Stimulated activated CD8-positive, alpha-beta memory T cell treated with anti-CD3 and anti-CD28 coated beads, Interleukin-4, amount 100 ng/mL, for 48 hours (primary cell): ENCODE results near the gene C4orf36.
"Not testable (repeated sequence)": the region's sequence is repeated elsewhere in the genome, so short reads cannot be mapped to it uniquely, and the experiment has no call there.

Experiments used
- DNase-seq: peaks from one replicate; pipeline ENCODE4 v3.0.0-alpha.2; 2020

Gene C4orf36

GRCh38 chr4:86916392-86916791 lies 24.2 kb upstream of the C4orf36 start:
- no peak for DNase-seq

GRCh38 chr4:86910820-86911684 lies 18.8 kb upstream of the C4orf36 start:
- no peak for DNase-seq

GRCh38 chr4:86910369-86910768 lies 18.1 kb upstream of the C4orf36 start:
- no peak for DNase-seq

- no peak for DNase-seq
These were observed 17.5 kb upstream of the C4orf36 start for GRCh38 chr4:86909546-86910295.

- DNase-seq = no peak
These were observed 16.0 kb upstream of the C4orf36 start for GRCh38 chr4:86908251-86908657.

- DNase-seq = no peak
These were observed 9.6 kb upstream of the C4orf36 start for GRCh38 chr4:86901864-86902263.

- no peak for DNase-seq
These were observed 6.3 kb upstream of the C4orf36 start for GRCh38 chr4:86898562-86898961.

GRCh38 chr4:86896596-86896995 lies 4.4 kb upstream of the C4orf36 start:
- DNase-seq = no peak

GRCh38 chr4:86895692-86896488 lies 3.7 kb upstream of the C4orf36 start:
- DNase-seq = no peak

- no peak for DNase-seq
These were observed 2.2 kb upstream of the C4orf36 start for GRCh38 chr4:86894455-86894854.

- DNase-seq = no peak
These were observed 914 bp upstream of the C4orf36 start for GRCh38 chr4:86893136-86893535.

GRCh38 chr4:86892636-86892960 lies 376 bp upstream of the C4orf36 start:
- DNase-seq = no peak

GRCh38 chr4:86890790-86891189 lies 1.4 kb downstream of the C4orf36 start:
- no peak for DNase-seq

- DNase-seq = no peak
These were observed 12.6 kb downstream of the C4orf36 start for GRCh38 chr4:86879641-86880040.

- DNase-seq = no peak
These were observed 13.6 kb downstream of the C4orf36 start for GRCh38 chr4:86878640-86879039.

- no peak for DNase-seq
These were observed 15.1 kb downstream of the C4orf36 start for GRCh38 chr4:86876894-86877685.

GRCh38 chr4:86875436-86875835 lies 16.8 kb downstream of the C4orf36 start:
- DNase-seq = not testable (repeated sequence)

- no peak for DNase-seq
These were observed 20.1 kb downstream of the C4orf36 start for GRCh38 chr4:86872135-86872534.

- DNase-seq = no peak
These were observed 21.7 kb downstream of the C4orf36 start for GRCh38 chr4:86870442-86871069.

- no peak for DNase-seq
These were observed 34.7 kb downstream of the C4orf36 start for GRCh38 chr4:86857341-86858052.

GRCh38 chr4:86856896-86857295 lies 35.3 kb downstream of the C4orf36 start:
- no peak for DNase-seq
